Erythroblast (primary cell): ENCODE results near the gene KDSR.

Source experiments
- GATA1 ChIP-seq: IDR thresholded peaks from 2 replicates; pipeline ENCODE4 v1.6.1; 2011; ENCODE audit warnings: low read depth, mild to moderate bottlenecking, control low read depth, low read length, moderate library complexity
- POLR2A ChIP-seq: IDR thresholded peaks from 2 replicates; pipeline ENCODE4 v1.6.1; 2011; ENCODE audit warnings: mild to moderate bottlenecking, low read length

DNA sequence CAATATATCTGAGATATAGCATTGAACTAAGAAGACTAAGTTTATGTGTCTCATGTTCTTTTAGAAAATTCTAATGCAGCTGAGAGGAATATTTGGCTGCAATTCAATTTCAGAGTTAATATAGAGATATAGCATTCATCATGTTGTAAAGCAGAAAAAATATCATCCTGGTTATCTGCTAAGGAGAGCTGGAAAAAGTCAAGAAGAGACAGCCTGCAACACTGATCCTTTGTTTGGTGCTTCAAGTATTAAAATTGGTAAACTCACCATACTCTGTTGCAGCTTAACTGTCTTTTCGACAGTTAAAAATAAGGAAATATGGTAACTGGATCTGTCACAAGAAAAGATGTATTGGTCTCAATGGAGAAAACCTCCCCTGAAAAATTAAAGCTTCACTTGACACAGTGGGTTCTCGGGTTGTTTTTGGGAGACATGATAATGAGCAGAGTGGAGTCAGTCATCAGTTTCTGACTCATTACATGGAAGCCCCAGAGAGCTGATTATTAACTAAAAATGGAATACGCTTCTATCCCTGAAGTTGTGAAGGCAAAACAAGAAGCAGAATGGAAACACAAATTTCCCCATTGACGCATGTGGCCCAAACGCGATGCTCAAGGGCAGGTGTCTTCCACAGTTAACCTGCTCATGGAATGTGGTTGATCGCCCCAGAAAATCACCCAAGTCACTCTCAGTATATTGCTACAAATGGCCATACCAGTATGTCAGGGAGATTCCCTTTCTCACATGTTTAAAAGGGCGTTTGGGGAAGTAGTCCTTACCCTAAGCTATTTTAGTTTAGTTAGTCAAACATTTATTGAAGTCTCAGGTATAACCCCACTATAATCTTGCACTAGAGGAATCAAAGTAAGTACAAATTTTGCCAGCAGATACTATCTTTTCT lies 55.6 kb downstream of the KDSR start:
- TF ChIP-seq POLR2A (no peak), GATA1 (no peak)
